Activated CD8-positive, alpha-beta memory T cell treated with anti-CD3 and anti-CD28 coated beads, Interleukin-2, amount 50 U/mL, for 24 hours (primary cell): Measurements from ENCODE around the gene LGR4.
"Not testable (repeated sequence)": the region's sequence is repeated elsewhere in the genome, so short reads cannot be mapped to it uniquely, and the experiment has no call there.

Experiments
- DNase-seq: peaks from one replicate; pipeline ENCODE4 v3.0.0-alpha.2; 2020; ENCODE audit errors: extremely low read depth

The LGR4 gene, protein sequence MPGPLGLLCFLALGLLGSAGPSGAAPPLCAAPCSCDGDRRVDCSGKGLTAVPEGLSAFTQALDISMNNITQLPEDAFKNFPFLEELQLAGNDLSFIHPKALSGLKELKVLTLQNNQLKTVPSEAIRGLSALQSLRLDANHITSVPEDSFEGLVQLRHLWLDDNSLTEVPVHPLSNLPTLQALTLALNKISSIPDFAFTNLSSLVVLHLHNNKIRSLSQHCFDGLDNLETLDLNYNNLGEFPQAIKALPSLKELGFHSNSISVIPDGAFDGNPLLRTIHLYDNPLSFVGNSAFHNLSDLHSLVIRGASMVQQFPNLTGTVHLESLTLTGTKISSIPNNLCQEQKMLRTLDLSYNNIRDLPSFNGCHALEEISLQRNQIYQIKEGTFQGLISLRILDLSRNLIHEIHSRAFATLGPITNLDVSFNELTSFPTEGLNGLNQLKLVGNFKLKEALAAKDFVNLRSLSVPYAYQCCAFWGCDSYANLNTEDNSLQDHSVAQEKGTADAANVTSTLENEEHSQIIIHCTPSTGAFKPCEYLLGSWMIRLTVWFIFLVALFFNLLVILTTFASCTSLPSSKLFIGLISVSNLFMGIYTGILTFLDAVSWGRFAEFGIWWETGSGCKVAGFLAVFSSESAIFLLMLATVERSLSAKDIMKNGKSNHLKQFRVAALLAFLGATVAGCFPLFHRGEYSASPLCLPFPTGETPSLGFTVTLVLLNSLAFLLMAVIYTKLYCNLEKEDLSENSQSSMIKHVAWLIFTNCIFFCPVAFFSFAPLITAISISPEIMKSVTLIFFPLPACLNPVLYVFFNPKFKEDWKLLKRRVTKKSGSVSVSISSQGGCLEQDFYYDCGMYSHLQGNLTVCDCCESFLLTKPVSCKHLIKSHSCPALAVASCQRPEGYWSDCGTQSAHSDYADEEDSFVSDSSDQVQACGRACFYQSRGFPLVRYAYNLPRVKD

DNA sequence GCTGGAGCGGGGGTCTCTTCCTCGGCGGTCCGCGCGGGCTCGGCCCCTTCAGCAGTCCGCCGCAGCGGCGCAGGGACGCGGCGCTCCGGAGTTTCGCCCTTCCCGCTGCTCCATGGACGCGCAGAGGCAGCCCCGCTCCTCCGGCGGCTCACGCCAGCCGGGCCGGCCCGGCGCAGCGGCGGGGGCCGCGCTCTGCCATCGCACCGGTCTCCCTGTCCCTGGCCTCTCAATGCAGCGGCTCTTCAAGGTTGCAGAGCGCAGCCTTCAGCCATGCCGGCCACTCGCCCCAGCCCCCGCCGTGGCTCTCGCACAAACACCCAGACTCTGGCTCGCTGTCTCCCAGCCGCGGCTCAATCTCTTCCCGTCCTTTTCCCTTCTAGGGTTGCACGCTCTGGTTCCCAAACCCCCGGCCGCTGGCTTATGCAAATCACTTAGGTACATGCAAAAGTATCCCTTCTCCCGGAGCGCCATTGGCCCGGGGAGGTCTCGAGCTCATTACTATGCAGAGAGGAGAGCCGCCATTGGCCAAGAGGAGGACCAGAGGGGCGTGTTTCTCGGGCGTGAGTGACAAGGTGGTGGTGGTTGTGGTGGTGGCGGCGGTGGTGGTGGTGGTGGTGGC lies at the start of gene LGR4:
TSS of gene LGR4 (minus strand) at position 393 of the 619 bp plus-strand sequence. CDS start 488 bp downstream, outside the sequence.
- DNase-seq: peak; percentile 30

DNA sequence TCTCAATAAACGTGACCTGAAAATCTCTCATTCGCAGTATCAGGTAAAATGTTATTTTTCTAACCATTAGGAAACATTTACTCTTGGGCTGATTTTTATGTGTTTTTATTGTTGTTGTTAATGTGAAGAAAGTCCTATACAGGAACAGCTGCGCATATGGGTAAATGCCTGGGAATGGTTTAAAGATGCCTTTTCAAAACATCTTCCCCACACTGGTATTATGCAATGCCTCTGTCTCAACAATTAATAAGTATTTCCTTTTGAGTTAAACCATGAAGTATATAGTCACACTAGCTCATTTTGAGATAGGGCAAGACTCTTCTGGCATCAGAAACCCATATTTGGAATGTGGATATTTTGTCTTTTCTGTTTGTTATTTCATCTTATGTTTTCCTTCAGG lies 47.6 kb upstream of the LGR4 start:
- no peak for DNase-seq

DNA sequence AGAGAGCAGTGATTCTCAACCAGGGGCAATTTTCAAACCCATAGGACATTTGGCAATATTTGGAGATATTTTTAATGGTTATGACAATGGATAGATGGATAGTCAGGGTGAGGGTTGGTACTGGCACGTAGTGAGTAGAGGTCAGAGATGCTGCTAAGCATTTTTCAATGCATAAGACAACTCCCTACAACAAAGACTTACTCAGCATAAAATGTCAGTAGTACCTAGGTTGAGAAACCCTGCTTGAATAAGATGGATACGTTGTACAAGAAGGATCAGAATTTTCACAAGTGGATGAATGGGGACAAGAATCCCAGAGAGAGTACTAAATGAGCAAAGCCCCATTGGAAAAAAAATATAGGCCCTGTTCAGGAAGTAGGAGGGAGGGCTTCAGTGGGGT lies 45.9 kb upstream of the LGR4 start:
- DNase-seq: no peak

DNA sequence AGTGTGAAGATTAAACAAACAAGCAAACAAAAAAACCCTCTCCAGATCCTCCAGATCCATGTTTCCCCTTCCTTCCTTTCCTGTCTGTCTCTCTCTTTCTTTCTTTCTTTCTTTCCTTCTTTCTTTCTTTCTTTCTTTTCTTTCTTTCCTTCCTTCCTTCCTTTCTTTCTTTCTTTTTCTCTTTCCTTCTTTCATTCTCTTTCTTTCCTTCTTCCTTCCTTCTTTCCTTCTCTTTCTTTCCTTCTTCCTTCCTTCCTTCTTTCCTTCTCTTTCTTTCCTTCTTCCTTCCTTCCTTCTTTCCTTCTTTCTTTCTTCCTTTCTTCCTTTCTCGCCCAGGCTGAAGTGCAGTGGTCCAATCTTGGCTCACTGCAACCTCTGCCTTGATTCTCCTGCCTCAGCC lies 44.9 kb upstream of the LGR4 start:
- DNase-seq: not testable (repeated sequence)

DNA sequence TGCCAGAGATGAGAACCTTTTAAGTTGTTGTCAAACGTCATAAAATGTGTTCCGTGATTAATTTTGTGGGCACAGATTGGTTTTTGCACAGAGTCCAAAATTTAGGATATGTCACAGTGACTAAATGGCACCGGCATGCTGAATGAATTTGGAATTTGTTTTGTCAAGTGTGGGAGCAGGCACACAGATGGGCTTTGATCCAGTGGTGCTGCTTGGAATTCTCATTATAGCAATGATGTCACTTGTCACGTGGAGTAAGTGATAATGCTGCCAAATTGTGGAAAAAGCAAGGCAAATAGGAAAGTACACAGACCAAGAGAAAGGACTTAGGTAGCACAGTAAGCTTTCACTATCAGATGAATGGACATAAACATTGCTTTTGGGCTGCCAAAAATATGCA lies 42.0 kb upstream of the LGR4 start:
- no peak for DNase-seq

DNA sequence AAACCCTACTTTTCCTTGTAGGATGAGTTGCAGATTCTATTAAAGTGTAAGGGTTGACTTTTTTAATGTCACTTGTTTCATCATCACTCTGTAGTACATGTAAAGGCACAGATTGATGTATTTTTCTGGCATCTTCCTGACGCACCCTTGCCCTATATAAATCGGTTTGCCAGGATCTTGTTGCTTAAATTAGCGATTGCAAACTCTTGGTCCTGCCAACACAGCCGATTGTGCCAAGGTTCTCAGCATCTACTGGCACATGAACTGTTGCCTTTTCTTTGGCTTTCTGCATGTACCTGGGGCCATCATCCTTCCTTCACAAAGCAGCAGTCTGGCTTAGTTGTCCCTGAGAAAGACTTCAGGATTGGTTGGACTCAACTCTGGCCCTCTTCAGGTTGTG lies 41.5 kb upstream of the LGR4 start:
- no peak for DNase-seq

DNA sequence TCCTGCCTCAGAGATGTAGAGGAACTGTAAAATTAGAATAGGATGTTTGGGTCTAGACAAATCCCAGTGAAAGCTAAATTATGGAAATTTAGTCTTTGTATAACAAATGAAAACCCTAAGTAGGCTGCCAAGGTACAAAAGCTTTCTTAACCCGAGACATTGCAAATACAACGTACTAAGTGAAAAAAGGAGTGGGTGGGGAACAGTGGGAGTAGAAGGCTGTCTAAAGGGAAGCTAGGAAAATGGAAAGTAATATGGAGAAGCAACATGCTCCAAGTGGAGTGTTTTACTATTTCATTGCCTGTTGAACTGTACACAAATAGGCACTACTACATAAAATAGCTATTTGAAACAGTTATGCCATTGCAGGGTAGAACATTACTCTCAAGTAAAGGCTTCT lies 40.8 kb upstream of the LGR4 start:
- no peak for DNase-seq

DNA sequence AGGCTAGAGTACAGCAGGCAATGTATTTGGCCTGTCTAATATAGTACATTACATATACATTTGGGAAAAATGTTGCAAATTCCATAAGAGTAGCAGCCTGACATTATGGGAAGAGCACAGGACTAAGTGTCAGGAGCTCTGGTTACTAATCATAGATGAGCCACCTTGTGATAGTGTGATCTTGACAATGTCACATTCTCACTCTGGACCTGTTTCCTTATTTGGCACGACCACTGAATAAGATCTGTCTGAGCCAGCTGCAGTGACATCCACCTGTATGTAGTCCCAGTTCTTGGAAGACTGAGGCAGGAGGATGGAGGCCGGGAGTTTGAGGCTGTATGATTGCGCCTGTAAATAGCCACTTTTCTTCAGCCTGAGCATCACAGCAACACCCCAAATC lies 39.6 kb upstream of the LGR4 start:
- DNase-seq: no peak

DNA sequence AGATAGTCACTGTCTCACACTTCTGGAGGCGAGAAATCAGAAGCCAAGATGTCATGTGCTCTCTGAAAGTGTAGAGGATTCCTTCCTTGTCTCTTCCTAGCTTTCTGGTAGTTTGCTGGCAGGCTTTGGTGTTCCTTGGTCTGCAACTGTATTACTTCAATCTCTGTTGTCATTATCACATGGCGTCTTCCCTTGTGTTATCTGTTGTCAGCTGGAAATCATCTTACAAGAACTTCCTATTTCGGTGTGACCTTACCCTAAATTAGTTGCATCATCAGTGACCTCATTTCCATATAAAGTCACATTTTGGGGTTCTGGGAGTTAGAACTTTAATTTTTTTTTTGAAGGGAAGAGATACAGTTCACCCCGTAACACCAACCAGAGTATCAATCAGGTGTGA lies 37.3 kb upstream of the LGR4 start:
- DNase-seq: no peak

DNA sequence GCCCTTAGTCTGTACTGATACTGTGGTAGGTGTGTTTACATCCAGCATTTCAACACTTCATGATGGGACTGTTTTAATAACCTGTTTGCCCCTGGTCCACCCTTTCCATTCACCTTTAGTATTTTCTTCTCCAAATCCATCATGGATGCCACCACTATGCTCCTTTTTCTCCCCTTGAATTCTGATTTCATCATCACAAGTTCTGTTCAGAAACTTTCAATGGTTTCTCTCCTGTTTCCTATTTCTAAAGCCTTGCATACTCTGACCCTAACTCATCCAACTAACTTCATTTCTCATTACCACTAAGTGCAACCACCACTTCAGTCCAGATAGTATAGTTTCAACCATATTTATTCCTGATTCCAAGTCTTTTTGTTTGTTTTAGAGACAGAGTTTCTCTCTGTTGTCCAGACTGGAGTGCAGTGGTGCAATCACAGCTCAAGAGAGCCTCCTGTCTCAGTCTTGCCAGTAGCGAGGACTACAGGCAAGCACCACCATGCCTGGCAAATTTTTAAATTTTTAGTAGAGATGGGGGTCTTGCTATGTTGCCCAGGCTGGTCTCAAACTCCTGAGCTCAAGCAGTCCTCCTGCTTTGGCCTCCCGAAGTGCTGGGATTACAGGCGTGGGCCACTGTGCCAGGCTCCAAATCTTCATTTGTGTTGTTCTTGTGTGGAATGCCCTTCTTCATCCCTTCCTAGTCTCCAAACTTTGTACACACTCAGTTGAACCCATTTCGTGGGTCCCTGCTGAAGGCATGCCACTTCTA lies 35.1 kb upstream of the LGR4 start:
- DNase-seq: no peak

DNA sequence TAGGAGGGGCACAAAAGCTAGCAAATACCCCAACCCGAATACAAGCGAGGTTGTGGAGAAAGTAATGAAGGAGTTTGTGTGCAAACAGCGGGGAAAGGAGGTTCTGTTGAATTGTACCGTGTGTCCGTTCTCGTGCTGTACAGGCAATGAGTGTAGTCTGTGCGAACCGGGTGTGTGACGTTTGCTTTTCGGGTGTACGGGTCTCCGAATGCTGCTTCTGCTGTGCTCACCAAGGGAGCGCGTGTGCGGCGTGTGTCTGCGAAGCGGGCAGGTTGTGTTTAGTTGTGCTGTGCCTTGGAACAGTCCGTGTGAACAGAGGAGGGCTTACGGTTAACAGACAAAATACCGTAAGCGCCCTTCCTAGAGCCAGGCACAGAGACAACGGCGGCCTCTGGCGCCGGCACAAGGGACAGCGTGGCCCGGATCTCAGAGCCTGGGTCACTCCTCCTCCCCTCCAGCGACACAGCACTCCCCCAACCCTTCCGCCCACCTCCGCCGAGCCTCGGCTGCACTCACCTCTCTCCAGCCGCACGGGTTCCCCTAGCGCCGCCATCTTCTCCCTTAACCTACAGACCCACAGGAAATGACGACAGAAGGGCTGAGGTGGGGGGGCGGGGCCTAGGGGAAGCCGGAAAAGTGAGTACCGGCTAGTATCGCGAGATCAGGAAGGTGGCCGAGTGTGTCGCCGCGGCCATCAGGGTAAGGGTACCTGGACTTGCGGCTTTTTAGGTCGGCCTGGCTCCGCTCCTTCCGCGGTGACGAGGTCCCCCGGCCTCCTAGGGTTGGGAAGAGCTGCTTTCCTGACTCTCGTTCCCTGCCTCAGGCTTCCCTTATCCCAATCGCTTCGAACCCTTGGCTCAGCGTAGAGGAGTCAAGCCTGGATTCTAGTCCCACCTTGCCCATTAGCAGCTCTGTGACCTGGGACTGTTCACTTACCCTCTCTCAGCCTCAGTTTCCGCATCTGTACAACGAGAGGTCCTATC lies 33.9 kb upstream of the LGR4 start, which contains the start of gene LIN7C:
TSS of gene LIN7C (minus strand) at position 570 of the 983 bp plus-strand sequence. CDS start at position 553, 17 bp downstream.
- peak; percentile 91 for DNase-seq

DNA sequence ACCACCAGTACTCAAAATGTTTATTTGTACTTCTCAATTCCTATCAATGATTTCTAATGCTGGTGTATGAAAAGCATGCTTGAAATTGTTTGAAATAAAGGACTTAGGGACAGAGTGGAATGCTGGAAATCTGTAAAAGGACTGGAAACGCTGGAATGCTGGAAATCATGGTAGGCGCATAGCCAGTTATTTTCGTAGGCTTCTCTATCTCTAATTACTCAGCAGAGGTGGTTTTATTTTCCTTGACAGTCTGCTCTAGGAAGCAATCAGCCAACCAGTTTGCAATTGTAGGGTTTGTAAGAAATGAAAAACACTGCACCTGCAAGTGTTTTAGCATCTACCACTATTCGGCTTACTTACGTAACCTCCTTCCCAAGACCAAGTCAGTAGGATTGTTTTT lies 33.2 kb upstream of the LGR4 start:
- no peak for DNase-seq

DNA sequence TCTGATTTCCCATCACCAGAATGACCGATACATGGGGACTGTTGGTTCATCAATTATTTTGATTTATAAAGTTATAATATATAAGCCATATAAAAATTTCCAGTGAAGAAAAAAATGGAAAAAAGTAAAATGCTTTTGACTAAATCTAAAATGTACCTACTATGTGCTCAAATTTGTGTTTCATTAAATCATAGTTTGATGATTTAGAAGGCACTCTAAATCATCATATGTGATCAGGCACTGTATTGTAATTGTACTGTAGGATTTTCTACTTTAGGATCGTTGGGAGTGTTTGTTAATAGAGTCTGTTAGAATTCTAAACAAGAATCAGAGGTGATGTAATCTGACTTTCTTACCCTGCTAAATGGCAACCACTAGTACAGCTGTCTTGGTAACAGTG lies 31.6 kb upstream of the LGR4 start:
- DNase-seq: no peak

DNA sequence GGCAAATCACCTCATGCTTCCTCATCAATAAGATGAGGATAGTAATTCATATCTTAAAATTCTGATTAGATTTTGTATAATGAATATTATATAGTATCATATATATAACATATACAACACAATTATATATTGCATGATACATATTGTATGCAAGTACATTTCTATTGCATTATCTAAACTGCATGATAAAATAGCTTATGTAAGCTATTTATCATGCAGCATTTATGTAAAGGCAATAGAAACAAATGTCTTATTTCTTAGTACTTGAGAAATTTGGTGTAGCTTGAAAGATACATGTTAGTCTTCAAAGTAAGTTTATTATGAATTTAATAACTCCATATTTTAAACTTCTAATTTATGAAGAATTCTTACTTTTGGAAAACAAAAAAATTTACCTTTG lies 28.5 kb upstream of the LGR4 start:
- no peak for DNase-seq

DNA sequence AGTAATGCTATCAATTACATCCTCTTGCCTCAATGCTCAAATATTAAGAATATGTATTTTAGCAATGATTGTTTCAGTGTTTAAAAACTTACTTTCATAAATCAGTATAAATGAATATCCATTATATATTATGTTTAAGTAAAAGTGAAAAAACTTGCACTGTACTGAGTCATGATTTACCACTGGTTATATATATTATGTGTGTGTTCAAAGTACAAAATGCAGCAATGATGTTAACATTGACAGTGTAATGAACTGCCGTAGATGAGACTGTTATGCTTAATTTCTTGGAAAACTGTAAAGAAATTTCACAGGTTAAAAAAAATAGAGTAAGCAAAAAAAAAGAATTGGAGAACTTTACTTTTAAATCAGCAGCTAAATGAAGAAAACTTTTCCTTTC lies 25.3 kb upstream of the LGR4 start:
- no peak for DNase-seq

DNA sequence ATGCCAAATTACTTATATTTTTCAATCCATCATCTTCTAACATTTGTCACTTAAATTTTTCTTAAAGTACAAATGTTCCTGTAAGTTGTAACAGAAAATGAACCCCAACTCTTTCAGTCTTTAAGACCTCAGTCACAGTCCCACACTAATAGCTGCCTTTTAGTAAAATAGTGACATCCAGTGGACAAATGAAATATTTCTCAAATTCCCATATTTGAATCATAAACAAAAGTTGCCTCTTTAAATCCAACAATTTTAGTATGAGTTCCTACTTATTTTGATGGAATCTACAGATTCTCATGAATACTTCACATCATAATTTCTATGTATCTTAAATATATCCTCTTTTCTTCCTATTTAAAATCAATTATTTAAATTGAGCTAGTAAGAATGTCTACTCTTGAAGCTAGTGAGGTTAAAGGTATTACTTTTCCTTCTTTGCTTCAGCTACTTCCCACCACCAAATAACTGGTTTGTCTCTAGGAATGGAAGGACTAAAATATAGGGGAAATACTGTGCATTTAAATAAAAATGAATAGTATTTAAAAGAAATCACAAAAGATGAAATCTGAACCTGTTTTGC lies 24.8 kb upstream of the LGR4 start:
- DNase-seq: no peak

DNA sequence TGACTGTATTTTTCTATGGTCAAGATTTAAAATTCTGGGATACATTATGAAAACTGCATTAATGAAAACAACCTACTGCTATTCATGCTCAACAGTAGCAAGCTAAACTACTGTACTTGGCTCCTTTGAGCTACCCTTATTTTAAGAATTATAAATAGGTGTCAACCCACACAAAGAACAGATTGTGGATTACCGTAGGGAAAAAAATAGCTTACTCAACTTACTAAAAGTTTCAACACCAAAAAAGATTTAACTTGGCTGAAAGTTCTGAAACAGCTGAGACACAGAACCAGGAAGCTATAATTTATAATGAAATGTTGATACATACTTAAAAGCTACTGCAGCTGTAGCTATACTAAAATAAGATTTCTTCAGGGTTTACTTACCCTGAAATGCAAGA lies 23.9 kb upstream of the LGR4 start:
- no peak for DNase-seq

DNA sequence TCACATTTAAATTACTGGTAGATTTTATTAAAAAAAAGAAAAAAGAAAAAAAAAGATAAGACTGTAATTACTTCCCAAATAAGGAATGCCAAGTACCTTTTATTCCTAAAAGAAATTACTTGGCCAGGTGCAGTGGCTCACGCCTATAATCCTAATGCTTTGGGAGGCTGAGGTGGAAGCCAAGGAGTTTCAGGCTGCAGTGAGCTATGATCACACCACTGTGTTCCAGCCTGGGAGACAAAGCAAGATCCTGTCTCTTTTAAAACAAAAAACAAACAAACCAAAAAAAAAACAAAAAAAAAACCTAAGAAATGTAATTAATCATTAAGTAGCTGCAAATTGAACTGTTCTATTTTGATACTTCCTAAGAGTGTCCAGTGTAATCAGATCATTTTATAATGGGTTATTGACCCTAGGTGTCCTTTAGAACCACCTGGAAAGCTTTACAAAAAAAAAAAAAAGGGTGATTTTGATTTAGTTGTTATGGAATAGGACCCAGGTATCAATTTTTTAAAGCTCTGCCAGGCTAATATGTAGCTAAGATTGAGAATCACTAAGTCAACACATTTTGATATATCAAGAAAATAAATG lies 23.2 kb upstream of the LGR4 start:
- no peak for DNase-seq

DNA sequence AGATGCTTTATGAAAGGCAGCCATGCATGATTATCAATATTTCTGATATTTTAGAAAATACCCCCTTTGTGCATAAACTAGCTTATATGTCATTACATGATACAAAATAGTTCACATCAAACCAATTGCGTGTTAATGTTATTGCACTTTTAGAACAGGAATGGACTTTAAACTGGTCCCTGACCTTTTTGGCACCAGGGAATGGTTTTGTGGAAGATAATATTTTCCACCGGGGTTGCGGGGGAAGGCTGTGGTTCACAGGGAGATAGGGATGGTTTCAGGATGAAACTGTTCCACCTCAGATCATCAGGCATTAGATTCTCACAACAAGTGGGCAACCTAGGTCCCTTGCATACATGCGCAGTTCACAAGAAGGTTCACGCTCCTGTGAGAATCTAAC lies 16.5 kb upstream of the LGR4 start:
- DNase-seq: no peak

DNA sequence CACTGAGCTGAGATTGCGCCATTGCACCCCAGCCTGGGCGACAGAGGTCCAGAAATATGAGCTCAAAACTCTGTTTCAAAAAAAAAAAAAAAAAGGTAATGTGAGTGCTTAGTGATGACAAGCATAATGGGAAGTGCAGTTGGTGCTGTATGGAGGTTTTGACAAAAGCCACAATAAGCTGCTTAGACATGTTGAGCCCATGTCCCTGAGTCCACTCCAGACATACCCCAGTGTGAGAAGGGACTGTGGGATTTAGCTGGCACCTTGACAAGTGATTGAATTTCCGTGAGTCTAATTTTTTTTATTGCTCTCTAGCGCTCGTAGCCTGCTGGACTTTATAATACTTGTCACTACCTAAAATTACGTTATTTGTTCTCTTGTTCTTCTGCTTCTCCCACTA lies 15.1 kb upstream of the LGR4 start:
- DNase-seq: no peak
